Activated CD8-positive, alpha-beta memory T cell treated with anti-CD3 and anti-CD28 coated beads, Interleukin-2, amount 50 U/mL, for 1 hour (primary cell): ENCODE measurements around the gene CHRNA4.

Experiments used
- DNase-seq: peaks from one replicate; pipeline ENCODE4 v3.0.0-alpha.2; 2020; ENCODE audit errors: extremely low read depth

Gene CHRNA4

GRCh38 chr20:63363981-63364561, 2.9 kb upstream of the CHRNA4 start:
- no peak for DNase-seq

GRCh38 chr20:63363013-63363957, 2.1 kb upstream of the CHRNA4 start:
- DNase-seq, result no peak

GRCh38 chr20:63362436-63363009, 1.4 kb upstream of the CHRNA4 start:
- no peak for DNase-seq

GRCh38 chr20:63361519-63362435, 628 bp upstream of the CHRNA4 start:
- no peak for DNase-seq

GRCh38 chr20:63359937-63360849, 956 bp downstream of the CHRNA4 start:
- DNase-seq, result no peak

GRCh38 chr20:63359164-63359934, 1.8 kb downstream of the CHRNA4 start:
- no peak for DNase-seq

- DNase-seq, result no peak
Measured at GRCh38 chr20:63357921-63358905, 2.9 kb downstream of the CHRNA4 start.

- DNase-seq, result no peak
Measured at GRCh38 chr20:63356931-63357879, 3.9 kb downstream of the CHRNA4 start.

- DNase-seq, result no peak
Measured at GRCh38 chr20:63356511-63356910, 4.6 kb downstream of the CHRNA4 start.

- DNase-seq, result no peak
Measured at GRCh38 chr20:63355781-63356295, 5.3 kb downstream of the CHRNA4 start.

- no peak for DNase-seq
Measured at GRCh38 chr20:63354636-63355350, 6.4 kb downstream of the CHRNA4 start.

GRCh38 chr20:63352811-63353221, 8.3 kb downstream of the CHRNA4 start:
- no peak for DNase-seq

- DNase-seq, result no peak
Measured at GRCh38 chr20:63351811-63352591, 9.1 kb downstream of the CHRNA4 start.

- DNase-seq, result no peak
Measured at GRCh38 chr20:63351326-63351700, 9.8 kb downstream of the CHRNA4 start.

GRCh38 chr20:63350597-63351325, 10.4 kb downstream of the CHRNA4 start:
- no peak for DNase-seq
